Chondrocyte (in vitro differentiated cells): ENCODE results near the gene RAB2B. TPM values are rescaled to one million over a fixed set of nuclear protein-coding genes. Genes with fewer than 3 reads are reported as not detected.
A peak's percentile ranks its signal among the peaks of the same experiment; 100 is the strongest.
"Not testable (repeated sequence)": the region's sequence is repeated elsewhere in the genome, so short reads cannot be mapped to it uniquely, and the experiment has no call there.

Experiments used
- DNase-seq: peaks from one replicate; pipeline ENCODE4 v3.0.0; 2021; ENCODE audit warnings: mixed read lengths, low spot score
- H3K27ac Mint-ChIP-seq: one replicate; pipeline ENCODE4 v1.8.0; 2021; ENCODE audit warnings: mild to moderate bottlenecking, moderate library complexity, mixed read lengths; ENCODE audit not compliant: unreplicated experiment
- H3K27me3 Mint-ChIP-seq: 2 replicates; pipeline ENCODE4 v1.8.0; 2021; ENCODE audit warnings: low read depth, mixed read lengths
- H3K36me3 Mint-ChIP-seq: 2 replicates; pipeline ENCODE4 v1.8.0; 2021; ENCODE audit warnings: low read depth, mixed read lengths
- H3K4me1 Mint-ChIP-seq: 2 replicates; pipeline ENCODE4 v1.8.0; 2021; ENCODE audit warnings: low read depth, mild to moderate bottlenecking, mixed read lengths
- H3K4me3 Mint-ChIP-seq: one replicate; pipeline ENCODE4 v1.8.0; 2021; ENCODE audit warnings: mild to moderate bottlenecking, moderate library complexity, mixed read lengths; ENCODE audit not compliant: unreplicated experiment
- H3K9me3 Mint-ChIP-seq: 2 replicates; pipeline ENCODE4 v1.8.0; 2021; ENCODE audit warnings: low read depth, mixed read lengths
- CTCF ChIP-seq: fragments of 200-600 bp; sonication (generic); IDR thresholded peaks from 2 replicates; pipeline ENCODE4 v1.5.0; 2021; ENCODE audit warnings: antibody characterized with exemption, mild to moderate bottlenecking, moderate library complexity
- total RNA-seq: library from RNA; stranded (reverse); gene quantifications from 3 replicates; pipeline ENCODE4 v1.2.1, GENCODE V29; 2021

Gene RAB2B
- total RNA-seq, 1 donor from 2014 or later, result 39.7 TPM

- DNase-seq, result no peak
Measured at GRCh38 chr14:21454843-21455544, 21.8 kb downstream of the RAB2B start.

DNA sequence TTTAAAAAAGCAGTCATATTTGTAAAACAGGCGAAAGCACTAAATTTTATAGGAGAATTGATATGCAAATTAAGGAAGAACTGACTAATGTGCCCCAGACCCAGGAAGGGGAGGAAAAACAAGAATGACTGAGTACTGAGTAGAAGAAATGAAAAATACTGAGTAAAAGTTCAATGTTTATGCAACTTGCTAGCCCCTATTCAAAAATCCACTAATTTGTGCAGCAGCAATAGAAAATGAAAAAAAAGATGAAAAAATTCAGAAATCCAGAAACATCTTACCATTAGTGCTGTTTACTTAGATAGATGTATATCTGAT is 26.9 kb downstream of the RAB2B start:
- Mint-ChIP-seq H3K9me3 (no peaks in the 10 kb centered on the region), H3K36me3 (no peaks in the 10 kb centered on the region), H3K27me3 (no peaks in the 10 kb centered on the region), H3K4me1 (peaks cover 34% of the 10 kb centered on the region), H3K4me3 (no peak overlapping the region), H3K27ac (peak overlapping the region; percentile 25)
- no peak for TF ChIP-seq CTCF
- no peak for DNase-seq

More at GRCh38 chr14:21454843-21455544, 21.8 kb downstream of the RAB2B start:
- no peaks in the 10 kb centered on the region for H3K9me3 Mint-ChIP-seq
- no peak for TF ChIP-seq CTCF
- peaks cover 42% of the 10 kb centered on the region for H3K4me1 Mint-ChIP-seq
- no peaks in the 10 kb centered on the region for H3K27me3 Mint-ChIP-seq
- H3K36me3 Mint-ChIP-seq, result peaks cover 5% of the 10 kb centered on the region
- H3K27ac Mint-ChIP-seq, result peak overlapping the region; percentile 100
- peak overlapping the region; percentile 91 for H3K4me3 Mint-ChIP-seq

GRCh38 chr14:21442657-21443056 is 34.1 kb downstream of the RAB2B start:
- not testable (repeated sequence) for H3K4me1 Mint-ChIP-seq, H3K27ac Mint-ChIP-seq, H3K36me3 Mint-ChIP-seq, H3K27me3 Mint-ChIP-seq, DNase-seq, H3K9me3 Mint-ChIP-seq, H3K4me3 Mint-ChIP-seq

DNA sequence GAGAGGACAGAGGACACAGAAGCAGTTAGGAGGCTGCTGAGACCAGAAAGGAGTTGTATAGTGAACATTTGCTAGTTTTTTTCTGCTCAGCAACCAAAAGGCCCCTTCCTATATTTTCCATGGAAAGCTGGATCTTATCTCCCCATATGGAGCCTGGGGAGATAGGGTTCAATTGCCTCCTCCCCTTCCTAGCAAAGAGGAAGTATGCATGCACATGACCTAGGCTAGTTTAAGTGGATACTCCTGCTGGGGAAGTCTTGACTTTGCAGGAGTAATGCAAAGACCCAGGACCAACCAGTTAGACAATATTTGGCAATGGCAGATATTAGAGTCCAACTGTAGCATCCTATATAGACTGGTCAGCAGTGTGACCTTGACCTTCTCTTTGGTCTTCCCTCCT is 35.9 kb downstream of the RAB2B start:
- Mint-ChIP-seq H3K27ac (no peak overlapping the region), H3K36me3 (peaks cover 2% of the 10 kb centered on the region), H3K4me3 (no peak overlapping the region), H3K27me3 (no peaks in the 10 kb centered on the region), H3K4me1 (peaks cover 15% of the 10 kb centered on the region), H3K9me3 (no peaks in the 10 kb centered on the region)
- no peak for TF ChIP-seq CTCF
- no peak for DNase-seq

DNA sequence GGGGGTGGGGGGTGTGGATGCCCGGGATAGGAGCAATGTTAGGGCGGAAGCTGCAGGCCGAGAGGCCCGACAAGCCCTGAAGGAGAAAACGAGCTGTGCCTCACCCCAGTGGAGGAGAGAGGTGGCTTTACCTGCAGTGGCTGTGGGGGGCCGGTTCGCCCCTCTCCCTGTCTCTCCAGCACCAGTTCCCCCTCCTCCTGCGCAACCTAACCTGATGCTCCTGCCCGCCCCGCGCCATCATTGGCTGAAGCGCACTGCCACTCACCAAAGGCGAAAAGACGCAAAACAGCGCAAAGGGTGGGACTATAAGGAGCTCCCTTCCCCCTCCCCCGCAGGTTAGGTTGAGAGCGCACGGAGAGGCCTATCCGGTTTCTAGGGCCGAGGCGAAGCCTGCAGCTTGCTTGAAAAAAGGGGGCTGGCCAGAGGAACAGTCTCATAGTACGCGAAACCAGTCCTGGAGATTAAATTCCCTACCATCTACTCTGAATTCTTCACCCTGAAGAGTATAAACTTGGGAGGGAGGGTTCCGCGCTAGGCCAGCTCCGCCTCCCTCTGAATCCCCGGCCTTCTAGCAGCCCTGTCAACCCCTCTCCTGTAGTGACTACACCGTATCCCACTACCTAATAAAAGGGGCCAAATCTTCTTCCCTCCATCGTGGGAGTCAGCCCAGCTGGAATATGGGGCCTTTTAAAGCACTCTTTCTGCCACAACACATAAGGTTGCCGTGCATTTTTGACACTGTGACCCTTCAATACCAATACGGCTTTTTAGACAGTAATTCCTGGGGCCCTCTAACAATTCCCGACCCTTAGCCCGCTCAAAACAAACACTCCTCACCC is 39.5 kb downstream of the RAB2B start:
- Mint-ChIP-seq H3K9me3 (no peaks in the 10 kb centered on the region), H3K27ac (peak overlapping the region; percentile 96), H3K36me3 (peaks cover 2% of the 10 kb centered on the region), H3K27me3 (no peaks in the 10 kb centered on the region), H3K4me3 (peak overlapping the region; percentile 81), H3K4me1 (peaks cover 34% of the 10 kb centered on the region)
- no peak for TF ChIP-seq CTCF
- DNase-seq, result peak; percentile 98
